Gastrocnemius medialis (tissue), 4 donors: Measurements from ENCODE around the gene PHKB.

Source experiments
- CTCF ChIP-seq, 5 experiments: fragments of 450-650 bp in 3 of 5; fragments of 200-600 bp in 2 of 5; sonication (generic) in 2 of 5; IDR thresholded peaks in 4 of 5; conservative IDR thresholded peaks in 1 of 5; 1 replicate in 4 of 5; 2 replicates in 1 of 5; pipeline ENCODE4 v1.5.1; 2016 to 2019; ENCODE audit warnings: antibody characterized with exemption in 5 of 5, mild to moderate bottlenecking in 3 of 5, moderate library complexity in 3 of 5
- POLR2A ChIP-seq, 2 donors: fragments of 450-650 bp; IDR thresholded peaks; one replicate each; pipeline ENCODE4 v1.6.1; 2017; ENCODE audit warnings: antibody characterized with exemption in 2 of 2, mild to moderate bottlenecking in 2 of 2, moderate library complexity in 2 of 2

GRCh38 chr16:47469227-47469626 lies 8.1 kb downstream of the PHKB start:
- TF ChIP-seq CTCF (IDR thresholded peaks at IDR 0.05 in 4 of 5, conservative IDR thresholded peaks at IDR 0.05 in 1 of 5) = no peak
- no peak for TF ChIP-seq POLR2A (IDR thresholded peaks at IDR 0.05)
